CD4-positive, alpha-beta memory T cell (primary cell): ENCODE data around the gene NAPSA. TPM values are rescaled to one million over a fixed set of nuclear protein-coding genes. Genes with fewer than 3 reads are reported as not detected.

Experiments
- CTCF ChIA-PET: fragments of 350-600 bp; sonication (Branson Sonifier 250); formaldehyde crosslinking; loops from one replicate; lab custom pipeline; 2021; ENCODE audit warnings: inconsistent platforms; ENCODE audit not compliant: partially characterized antibody; lab: Charles Lee
- POLR2A ChIA-PET: fragments of 350-600 bp; sonication (Branson Sonifier 250); formaldehyde crosslinking; loops from one replicate; lab custom pipeline; 2021; ENCODE audit not compliant: partially characterized antibody; lab: Charles Lee
- DNase-seq, 5 donors: peaks; one replicate each; pipeline versions ENCODE4 v3.0.0 to v3.0.0-alpha.2; 2020 to 2022; ENCODE audit warnings: mixed read lengths in 1 of 5
- H3K27ac ChIP-seq: one replicate; pipeline ENCODE4 v1.7.0; 2013; ENCODE audit warnings: low read depth, low read length
- H3K27me3 ChIP-seq: 2 replicates; pipeline ENCODE4 v1.7.0; 2013; ENCODE audit warnings: mild to moderate bottlenecking, low read length, moderate library complexity; ENCODE audit not compliant: insufficient read depth
- H3K36me3 ChIP-seq: 2 replicates; pipeline ENCODE4 v1.7.0; 2013; ENCODE audit warnings: mild to moderate bottlenecking, low read length, moderate library complexity; ENCODE audit not compliant: insufficient read depth
- H3K4me1 ChIP-seq: 2 replicates; pipeline ENCODE4 v1.7.0; 2013; ENCODE audit warnings: mild to moderate bottlenecking, low read length, moderate library complexity; ENCODE audit not compliant: insufficient read depth
- H3K4me3 ChIP-seq, 2 donors: one replicate each; pipeline ENCODE4 v1.7.0; 2013; ENCODE audit warnings: low read length in 2 of 2, mild to moderate bottlenecking in 1 of 2
- H3K9me3 ChIP-seq, 2 donors: one replicate each; pipeline ENCODE4 v1.7.0; 2013; ENCODE audit warnings: low read length in 2 of 2, control low read depth in 1 of 2; ENCODE audit not compliant: control insufficient read depth in 1 of 2
- H3K27ac Mint-ChIP-seq, 7 donors: one replicate each; pipeline ENCODE4 v1.8.0; 2020 to 2021; ENCODE audit warnings: mixed read lengths in 7 of 7, mild to moderate bottlenecking in 6 of 7, inconsistent platforms in 3 of 7, moderate library complexity in 3 of 7
- H3K27me3 Mint-ChIP-seq, 2 donors: one replicate each; pipeline ENCODE4 v1.8.0; 2020 to 2021; ENCODE audit warnings: mixed read lengths in 2 of 2
- H3K36me3 Mint-ChIP-seq, 2 donors: one replicate each; pipeline ENCODE4 v1.8.0; 2020 to 2021; ENCODE audit warnings: mixed read lengths in 2 of 2, inconsistent platforms in 1 of 2, mild to moderate bottlenecking in 1 of 2
- H3K4me1 Mint-ChIP-seq, 4 donors: one replicate each; pipeline ENCODE4 v1.8.0; 2020 to 2021; ENCODE audit warnings: mixed read lengths in 4 of 4, mild to moderate bottlenecking in 1 of 4
- H3K4me3 Mint-ChIP-seq, 8 donors: one replicate each; pipeline ENCODE4 v1.8.0; 2020 to 2021; ENCODE audit warnings: mixed read lengths in 8 of 8, mild to moderate bottlenecking in 7 of 8, moderate library complexity in 6 of 8, inconsistent platforms in 3 of 8
- H3K9me3 Mint-ChIP-seq, 8 donors: one replicate each; pipeline ENCODE4 v1.8.0; 2020 to 2021; ENCODE audit warnings: mixed read lengths in 8 of 8, mild to moderate bottlenecking in 5 of 8, inconsistent platforms in 3 of 8, moderate library complexity in 1 of 8
- intact Hi-C: fragments of 100-400 bp; cut with micrococcal nuclease; formaldehyde crosslinking; loops from one replicate; pipeline ENCODE4 v1.15.1; 2023
- polyA plus RNA-seq, 2 donors: library from polyadenylated mRNA; unstranded; fragments of 300-500 nt; fragmentation: Illumina TruSeq; gene quantifications; one replicate each; pipeline ENCODE4 v1.2.3, GENCODE V29; 2021
- total RNA-seq, 2 experiments: library from RNA; stranded (reverse); gene quantifications; one replicate each; pipeline ENCODE4 v1.2.3, GENCODE V29; 2021

The NAPSA gene
- total RNA-seq (1 to 10 TPM; 4.8 to 6.6 TPM), polyA plus RNA-seq (under 1 TPM; 0.57 to 0.61 TPM)

DNA sequence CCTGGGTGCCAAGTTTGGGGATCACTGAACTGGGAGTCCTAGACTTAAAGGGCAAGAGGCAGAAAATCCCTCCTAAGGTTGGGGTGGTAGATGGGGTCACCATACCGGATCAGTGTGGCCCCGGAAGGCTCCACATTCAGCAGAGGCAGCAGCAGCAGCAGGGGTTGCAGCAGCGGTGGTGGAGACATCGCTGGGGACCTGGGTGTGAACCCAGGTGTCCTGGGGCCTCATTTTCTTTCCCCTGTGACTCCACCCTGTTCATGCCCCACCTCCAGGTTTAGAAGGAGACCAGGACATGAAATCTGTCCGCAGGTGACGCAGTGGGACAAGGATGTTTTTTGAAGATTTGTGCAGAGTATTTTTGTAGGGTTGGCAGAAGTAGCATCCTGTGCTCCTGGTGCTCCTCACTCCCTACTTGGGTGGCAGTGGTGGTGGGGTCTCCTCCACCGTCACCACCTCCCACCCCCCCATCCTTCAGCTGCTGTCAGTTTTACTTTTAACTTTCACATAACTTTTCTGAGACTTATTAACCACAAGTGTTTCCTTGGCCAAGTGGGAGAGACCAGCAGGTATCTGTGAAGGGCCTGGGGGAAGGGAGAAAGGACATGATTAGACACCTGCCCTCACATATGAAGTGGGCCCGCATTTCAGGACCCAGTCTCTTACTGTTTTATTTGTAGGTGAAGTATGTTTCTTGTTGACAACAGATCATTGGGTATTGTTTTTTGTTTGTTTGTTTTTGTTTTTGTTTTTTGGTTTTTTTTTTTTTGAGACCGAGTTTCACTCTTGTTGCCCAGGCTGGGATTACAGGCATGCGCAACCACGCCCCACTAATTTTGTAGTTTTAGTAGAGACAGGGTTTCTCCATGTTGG, at the start of gene NAPSA:
Gene NAPSA (minus strand): TSS at position 206 of the 873 bp plus-strand sequence. CDS start 18 bp downstream, at position 188.
- peaks cover 43% of the 10 kb centered on the region for H3K4me1 ChIP-seq
- H3K4me3 ChIP-seq, result no peak within 1 kb of the TSS
- intact Hi-C loops, result no loop called here
- H3K9me3 ChIP-seq, result no peaks in the 10 kb centered on the region
- H3K9me3 Mint-ChIP-seq, result no peaks in the 10 kb centered on the region
- H3K27me3 Mint-ChIP-seq, result no peaks in the 10 kb centered on the region
- CTCF ChIA-PET, result interaction anchor here (1.0 to 2.5 kb wide), 5 partner anchors 8 to 113 kb away, joined by 3 to 8 read pairs (median 5); partner anchors contain the start of gene NR1H2
- H3K27ac ChIP-seq, result no peak within 1 kb of the TSS
- H3K4me3 Mint-ChIP-seq, result peak within 1 kb of the TSS in 7 of 8 donors; percentile 66 to 77 (median 74)
- no peaks in the 10 kb centered on the region for H3K27me3 ChIP-seq
- H3K27ac Mint-ChIP-seq, result peak within 1 kb of the TSS; percentile 81 to 97 (median 92)
- POLR2A ChIA-PET, result no interaction called here
- peaks cover 0 to 5% of the 10 kb centered on the region in 2 donors for H3K36me3 Mint-ChIP-seq
- no peaks in the 10 kb centered on the region for H3K36me3 ChIP-seq
- DNase-seq, result no peak
- H3K4me1 Mint-ChIP-seq, result peaks cover 24 to 67% (median 42%) of the 10 kb centered on the region in 4 donors

- H3K4me1 Mint-ChIP-seq, result peaks cover 0 to 4% (median 0%) of the 10 kb centered on the region in 4 donors
- H3K27ac Mint-ChIP-seq, result no peak overlapping the region
- intact Hi-C loops, result no loop called here
- H3K27me3 ChIP-seq, result no peaks in the 10 kb centered on the region
- no peaks in the 10 kb centered on the region for H3K27me3 Mint-ChIP-seq
- DNase-seq, result no peak
- no peaks in the 10 kb centered on the region for H3K9me3 ChIP-seq
- ChIA-PET POLR2A (interaction anchor here (0.7 kb wide), 1 partner anchor 56 kb away, joined by 3 read pairs; no protein-coding TSS in a partner anchor), CTCF (interaction anchor here (0.7 to 1.3 kb wide), 2 partner anchors 10 to 56 kb away, joined by 3 to 5 read pairs; no protein-coding TSS in a partner anchor)
- no peak overlapping the region for H3K4me3 ChIP-seq
- H3K36me3 ChIP-seq, result no peaks in the 10 kb centered on the region
- no peaks in the 10 kb centered on the region for H3K9me3 Mint-ChIP-seq
- H3K4me1 ChIP-seq, result no peaks in the 10 kb centered on the region
- H3K27ac ChIP-seq, result no peak overlapping the region
- H3K36me3 Mint-ChIP-seq, result peaks cover 4 to 7% of the 10 kb centered on the region in 2 donors
- H3K4me3 Mint-ChIP-seq, result no peak overlapping the region
These were observed 48.1 kb upstream of the NAPSA start for GRCh38 chr19:50413531-50413930.

- no peak for DNase-seq
- H3K27ac Mint-ChIP-seq, result peak overlapping the region in 1 of 7 donors; percentile 35
- Histone ChIP-seq H3K9me3 (no peaks in the 10 kb centered on the region), H3K4me3 (no peak overlapping the region), H3K36me3 (no peaks in the 10 kb centered on the region), H3K27ac (no peak overlapping the region), H3K4me1 (no peaks in the 10 kb centered on the region), H3K27me3 (no peaks in the 10 kb centered on the region)
- ChIA-PET CTCF (interaction anchor here (0.7 to 1.3 kb wide), 3 partner anchors 10 to 56 kb away, joined by 3 to 5 read pairs (median 5); partner anchors contain the start of gene NR1H2), POLR2A (no interaction called here)
- intact Hi-C loops, result no loop called here
- peaks cover 4 to 7% of the 10 kb centered on the region in 2 donors for H3K36me3 Mint-ChIP-seq
- no peak overlapping the region for H3K4me3 Mint-ChIP-seq
- H3K27me3 Mint-ChIP-seq, result no peaks in the 10 kb centered on the region
- peaks cover 0 to 4% (median 0%) of the 10 kb centered on the region in 4 donors for H3K4me1 Mint-ChIP-seq
- no peaks in the 10 kb centered on the region for H3K9me3 Mint-ChIP-seq
These were observed 47.7 kb upstream of the NAPSA start for GRCh38 chr19:50413096-50413495.

DNA sequence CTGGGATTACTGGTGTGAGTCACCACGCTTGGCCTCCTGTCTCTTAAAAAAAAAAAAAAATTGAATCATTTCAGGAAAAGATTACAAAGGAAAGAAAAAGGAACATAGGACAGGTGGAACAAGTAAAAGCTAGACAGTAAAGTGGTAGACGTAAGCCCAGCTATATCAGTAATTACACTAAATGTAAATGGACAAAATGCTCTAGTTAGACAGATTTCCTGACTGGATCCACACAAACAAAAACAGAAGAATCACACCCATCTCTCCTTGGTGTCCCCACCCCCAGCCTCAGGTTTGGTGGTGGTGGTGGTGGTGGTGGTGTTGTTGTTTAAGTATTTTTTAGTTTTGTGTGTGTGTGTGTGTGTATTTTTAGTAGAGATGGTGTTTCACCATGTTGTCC, 47.0 kb upstream of the NAPSA start:
- ChIA-PET POLR2A (no interaction called here), CTCF (interaction anchor here (1.0 to 1.8 kb wide), 4 partner anchors 37 to 55 kb away, joined by 3 to 8 read pairs (median 4); partner anchors contain the start of gene NR1H2)
- intact Hi-C loops, result no loop called here
- no peak for DNase-seq
- Mint-ChIP-seq H3K4me1 (peaks cover 0 to 4% (median 0%) of the 10 kb centered on the region in 4 donors), H3K9me3 (no peaks in the 10 kb centered on the region), H3K27me3 (no peaks in the 10 kb centered on the region), H3K4me3 (no peak overlapping the region), H3K36me3 (peaks cover 4 to 7% of the 10 kb centered on the region in 2 donors), H3K27ac (peak overlapping the region in 2 of 7 donors; percentile 17 to 80)
- no peak overlapping the region for H3K27ac ChIP-seq
- H3K4me3 ChIP-seq, result no peak overlapping the region
- H3K27me3 ChIP-seq, result no peaks in the 10 kb centered on the region
- H3K9me3 ChIP-seq, result no peaks in the 10 kb centered on the region
- H3K4me1 ChIP-seq, result no peaks in the 10 kb centered on the region
- no peaks in the 10 kb centered on the region for H3K36me3 ChIP-seq

- Histone ChIP-seq H3K36me3 (no peaks in the 10 kb centered on the region), H3K27ac (no peak overlapping the region), H3K4me1 (no peaks in the 10 kb centered on the region), H3K9me3 (no peaks in the 10 kb centered on the region), H3K4me3 (no peak overlapping the region), H3K27me3 (no peaks in the 10 kb centered on the region)
- no peaks in the 10 kb centered on the region for H3K27me3 Mint-ChIP-seq
- no peak for DNase-seq
- no peaks in the 10 kb centered on the region for H3K9me3 Mint-ChIP-seq
- no peak overlapping the region for H3K27ac Mint-ChIP-seq
- H3K36me3 Mint-ChIP-seq, result peaks cover 7 to 17% of the 10 kb centered on the region in 2 donors
- ChIA-PET POLR2A (no interaction called here), CTCF (interaction anchor here (1.4 kb wide), 1 partner anchor 53 kb away, joined by 3 read pairs; no protein-coding TSS in a partner anchor)
- intact Hi-C loops, result no loop called here
- H3K4me1 Mint-ChIP-seq, result peaks cover 0 to 4% (median 0%) of the 10 kb centered on the region in 4 donors
- H3K4me3 Mint-ChIP-seq, result no peak overlapping the region
These were observed 44.7 kb upstream of the NAPSA start for GRCh38 chr19:50410109-50410508.

DNA sequence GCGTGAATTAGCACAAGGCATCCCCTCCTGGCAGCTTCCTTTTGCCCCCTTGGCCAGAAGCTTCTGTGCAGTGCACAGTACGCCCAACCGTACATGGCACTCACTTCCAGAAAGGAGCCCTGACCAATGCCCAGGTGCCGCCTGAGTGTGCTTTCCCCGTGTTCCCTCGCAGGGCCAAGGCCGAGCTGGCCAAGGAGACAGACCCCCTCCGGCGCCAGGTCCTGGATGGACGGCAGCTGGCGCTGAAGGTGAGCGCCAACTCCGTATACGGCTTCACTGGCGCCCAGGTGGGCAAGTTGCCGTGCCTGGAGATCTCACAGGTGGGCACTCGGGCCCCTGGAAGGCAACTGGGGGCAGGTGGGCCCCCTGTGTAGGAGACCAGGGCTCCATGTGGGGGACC, 43.9 kb upstream of the NAPSA start:
- ChIA-PET CTCF (interaction anchor here (1.4 kb wide), 1 partner anchor 52 kb away, joined by 3 read pairs; no protein-coding TSS in a partner anchor), POLR2A (no interaction called here)
- Histone ChIP-seq H3K27me3 (no peaks in the 10 kb centered on the region), H3K27ac (no peak overlapping the region), H3K4me1 (no peaks in the 10 kb centered on the region), H3K36me3 (no peaks in the 10 kb centered on the region), H3K9me3 (no peaks in the 10 kb centered on the region), H3K4me3 (no peak overlapping the region)
- Mint-ChIP-seq H3K4me3 (no peak overlapping the region), H3K27ac (no peak overlapping the region), H3K36me3 (peaks cover 7 to 17% of the 10 kb centered on the region in 2 donors), H3K27me3 (no peaks in the 10 kb centered on the region), H3K4me1 (peaks cover 0 to under 1% (median 0%) of the 10 kb centered on the region in 4 donors), H3K9me3 (no peaks in the 10 kb centered on the region)
- DNase-seq, result no peak
- intact Hi-C loops, result no loop called here

DNA sequence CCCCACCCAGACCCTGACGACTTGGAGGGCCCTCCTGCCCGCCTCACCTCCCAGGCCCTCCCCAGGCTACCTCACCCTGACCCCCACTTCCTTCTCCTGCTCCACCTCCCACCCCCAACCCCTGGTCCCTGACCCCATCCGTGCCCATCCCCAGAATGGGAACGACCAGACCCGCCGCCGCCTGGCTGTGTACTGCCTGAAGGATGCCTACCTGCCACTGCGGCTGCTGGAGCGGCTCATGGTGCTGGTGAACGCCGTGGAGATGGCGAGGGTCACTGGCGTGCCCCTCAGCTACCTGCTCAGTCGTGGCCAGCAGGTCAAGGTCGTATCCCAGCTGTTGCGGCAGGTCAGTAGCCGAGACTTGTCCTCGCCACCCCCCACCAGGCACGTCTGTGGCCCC, 41.4 kb upstream of the NAPSA start:
- no peaks in the 10 kb centered on the region for H3K9me3 ChIP-seq
- DNase-seq, result no peak
- ChIA-PET CTCF (no interaction called here), POLR2A (no interaction called here)
- H3K27me3 ChIP-seq, result no peaks in the 10 kb centered on the region
- Mint-ChIP-seq H3K36me3 (peaks cover 11 to 20% of the 10 kb centered on the region in 2 donors), H3K27ac (no peak overlapping the region), H3K9me3 (no peaks in the 10 kb centered on the region), H3K4me3 (no peak overlapping the region), H3K27me3 (no peaks in the 10 kb centered on the region), H3K4me1 (no peaks in the 10 kb centered on the region)
- H3K4me3 ChIP-seq, result no peak overlapping the region
- H3K27ac ChIP-seq, result no peak overlapping the region
- no peaks in the 10 kb centered on the region for H3K36me3 ChIP-seq
- intact Hi-C loops, result no loop called here
- H3K4me1 ChIP-seq, result no peaks in the 10 kb centered on the region
